HG03196 (cell line): ENCODE measurements around the gene NISCH.

Experiments used
- ATAC-seq: cut with Tn5 transposase; IDR thresholded peaks from one replicate; pipeline ENCODE4 v1.9.1; 2021; ENCODE audit not compliant: unreplicated experiment

The NISCH gene

DNA sequence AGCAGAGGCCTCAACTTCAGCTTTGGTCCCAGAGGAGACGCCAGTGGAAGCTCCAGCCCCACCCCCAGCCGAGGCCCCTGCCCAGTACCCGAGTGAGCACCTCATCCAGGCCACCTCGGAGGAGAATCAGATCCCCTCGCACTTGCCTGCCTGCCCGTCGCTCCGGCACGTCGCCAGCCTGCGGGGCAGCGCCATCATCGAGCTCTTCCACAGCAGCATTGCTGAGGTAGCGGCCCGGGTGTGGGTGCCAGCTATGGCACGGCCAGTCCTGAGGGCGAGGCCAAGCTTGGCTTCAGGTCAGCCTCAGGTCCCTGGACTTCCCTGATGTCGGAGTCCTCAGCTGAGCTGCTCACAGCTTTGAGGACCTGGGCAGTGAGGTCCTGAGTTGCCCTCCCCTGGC, 34.0 kb downstream of the NISCH start:
- no peak for ATAC-seq

DNA sequence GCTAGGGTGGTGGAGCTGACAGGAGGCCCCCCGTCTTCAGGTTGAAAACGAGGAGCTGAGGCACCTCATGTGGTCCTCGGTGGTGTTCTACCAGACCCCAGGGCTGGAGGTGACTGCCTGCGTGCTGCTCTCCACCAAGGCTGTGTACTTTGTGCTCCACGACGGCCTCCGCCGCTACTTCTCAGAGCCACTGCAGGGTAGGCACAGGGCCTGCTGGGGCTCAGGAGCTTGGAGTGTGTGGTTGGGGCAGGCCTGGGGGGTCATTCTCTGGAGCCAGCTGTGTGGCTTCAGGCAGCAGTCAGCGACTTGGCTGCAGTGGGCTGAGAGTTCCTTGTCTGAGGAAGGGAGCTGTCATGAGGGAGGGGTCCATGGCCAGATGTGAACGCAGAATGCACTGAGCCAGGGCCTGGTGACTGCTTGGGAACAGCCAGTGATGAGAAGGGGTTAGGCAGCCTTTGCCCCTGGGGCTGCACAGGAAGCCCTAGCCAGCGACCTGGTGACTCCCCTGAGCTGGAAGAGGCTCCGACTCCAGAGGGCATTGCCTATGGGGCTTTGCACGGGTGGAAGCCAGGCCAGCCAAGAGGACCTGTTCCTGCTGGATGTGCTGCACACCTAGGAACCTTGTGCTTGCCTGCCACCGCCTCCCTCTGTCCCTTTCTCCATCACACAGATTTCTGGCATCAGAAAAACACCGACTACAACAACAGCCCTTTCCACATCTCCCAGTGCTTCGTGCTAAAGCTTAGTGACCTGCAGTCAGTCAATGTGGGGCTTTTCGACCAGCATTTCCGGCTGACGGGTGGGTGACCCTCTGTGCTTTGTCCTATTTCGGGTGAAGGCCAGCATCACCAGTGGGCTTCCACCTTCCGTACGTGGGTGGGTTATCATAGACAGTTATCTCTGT, 34.9 kb downstream of the NISCH start:
- no peak for ATAC-seq

DNA sequence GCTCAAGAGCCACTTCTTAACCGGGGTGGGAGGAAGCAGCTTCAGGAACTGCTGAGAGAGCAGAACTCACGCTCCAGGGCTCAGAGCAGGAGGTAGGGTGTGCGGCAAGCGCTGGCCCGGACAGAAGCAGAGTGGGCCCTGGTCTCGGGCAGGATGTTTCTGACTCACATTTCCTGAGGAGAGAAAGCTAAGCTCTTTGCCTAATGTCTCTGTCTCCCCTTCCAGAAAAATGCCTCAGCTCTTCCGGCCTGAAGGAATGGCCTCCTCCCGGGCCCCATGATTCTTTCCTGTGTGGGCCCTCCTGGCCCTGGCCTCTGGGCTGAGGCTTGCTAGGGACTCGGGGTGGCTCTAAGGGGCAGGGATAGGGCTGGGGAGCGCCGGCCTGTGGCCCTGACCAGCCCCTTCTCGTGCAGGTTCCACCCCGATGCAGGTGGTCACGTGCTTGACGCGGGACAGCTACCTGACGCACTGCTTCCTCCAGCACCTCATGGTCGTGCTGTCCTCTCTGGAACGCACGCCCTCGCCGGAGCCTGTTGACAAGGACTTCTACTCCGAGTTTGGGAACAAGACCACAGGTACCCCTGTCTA, 35.6 kb downstream of the NISCH start:
- no peak for ATAC-seq

DNA sequence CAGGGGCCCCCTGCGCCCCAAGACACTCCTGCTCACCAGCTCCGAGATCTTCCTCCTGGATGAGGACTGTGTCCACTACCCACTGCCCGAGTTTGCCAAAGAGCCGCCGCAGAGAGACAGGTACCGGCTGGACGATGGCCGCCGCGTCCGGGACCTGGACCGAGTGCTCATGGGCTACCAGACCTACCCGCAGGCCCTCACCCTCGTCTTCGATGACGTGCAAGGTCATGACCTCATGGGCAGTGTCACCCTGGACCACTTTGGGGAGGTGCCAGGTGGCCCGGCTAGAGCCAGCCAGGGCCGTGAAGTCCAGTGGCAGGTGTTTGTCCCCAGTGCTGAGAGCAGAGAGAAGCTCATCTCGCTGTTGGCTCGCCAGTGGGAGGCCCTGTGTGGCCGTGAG, 36.7 kb downstream of the NISCH start:
- ATAC-seq, result no peak

DNA sequence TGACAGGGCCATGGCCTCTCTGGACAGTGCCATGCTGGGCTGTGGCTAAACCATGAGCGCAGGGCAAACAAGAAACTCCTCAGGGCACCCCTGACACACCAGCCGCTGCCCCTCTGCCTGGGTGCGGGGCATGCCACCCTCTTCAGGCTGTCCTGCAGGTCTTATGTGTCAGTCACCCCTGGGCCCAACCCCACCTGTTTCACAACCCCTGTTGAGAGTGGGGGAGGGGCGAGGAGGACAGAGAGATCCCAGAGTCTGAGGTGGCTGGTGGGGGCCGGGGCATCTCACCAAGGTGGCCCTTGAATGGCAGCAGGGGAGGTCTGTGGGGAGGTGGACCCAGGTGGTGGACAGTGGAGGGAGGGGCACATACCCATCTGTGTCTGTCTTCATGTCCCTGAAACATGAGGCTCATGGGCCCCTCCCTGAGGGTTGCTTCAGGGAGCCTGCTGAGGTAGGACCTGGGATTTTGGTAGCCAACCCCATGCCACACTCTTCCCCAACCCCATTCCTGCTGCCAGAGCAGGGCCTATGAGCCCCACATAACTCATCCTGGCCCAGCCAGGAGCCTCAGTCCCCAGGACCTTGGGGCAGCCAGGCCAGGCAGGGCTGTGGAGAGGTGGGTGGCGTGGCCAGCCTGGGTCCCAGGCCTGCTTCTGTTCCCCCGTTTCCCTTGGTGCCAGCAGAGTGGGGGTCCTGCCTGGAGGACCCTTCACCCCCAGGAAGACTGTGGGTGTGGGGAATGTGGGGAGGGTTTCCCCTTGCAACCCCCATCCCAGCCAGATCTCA, 38.0 kb downstream of the NISCH start:
- no peak for ATAC-seq

DNA sequence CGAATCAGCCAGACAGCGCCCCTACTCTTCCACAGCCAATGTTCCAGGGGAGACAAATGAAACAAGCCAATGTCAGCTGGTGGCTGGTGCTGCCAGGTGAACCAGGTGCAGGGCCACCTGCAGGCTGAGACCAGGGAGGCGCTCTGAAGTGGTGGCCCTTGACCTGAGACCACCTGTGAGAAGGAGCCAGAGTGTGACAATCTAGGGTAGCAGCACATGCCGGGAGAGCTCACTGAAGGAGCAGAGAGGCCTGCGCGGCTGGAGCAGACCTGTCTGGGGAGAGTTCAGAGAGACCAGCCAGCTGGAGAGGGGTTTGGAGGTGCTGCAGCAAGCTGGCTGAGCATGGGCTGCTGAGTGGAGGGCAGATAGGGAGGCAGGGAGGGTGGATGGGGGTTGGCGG, 39.0 kb downstream of the NISCH start:
- no peak for ATAC-seq

DNA sequence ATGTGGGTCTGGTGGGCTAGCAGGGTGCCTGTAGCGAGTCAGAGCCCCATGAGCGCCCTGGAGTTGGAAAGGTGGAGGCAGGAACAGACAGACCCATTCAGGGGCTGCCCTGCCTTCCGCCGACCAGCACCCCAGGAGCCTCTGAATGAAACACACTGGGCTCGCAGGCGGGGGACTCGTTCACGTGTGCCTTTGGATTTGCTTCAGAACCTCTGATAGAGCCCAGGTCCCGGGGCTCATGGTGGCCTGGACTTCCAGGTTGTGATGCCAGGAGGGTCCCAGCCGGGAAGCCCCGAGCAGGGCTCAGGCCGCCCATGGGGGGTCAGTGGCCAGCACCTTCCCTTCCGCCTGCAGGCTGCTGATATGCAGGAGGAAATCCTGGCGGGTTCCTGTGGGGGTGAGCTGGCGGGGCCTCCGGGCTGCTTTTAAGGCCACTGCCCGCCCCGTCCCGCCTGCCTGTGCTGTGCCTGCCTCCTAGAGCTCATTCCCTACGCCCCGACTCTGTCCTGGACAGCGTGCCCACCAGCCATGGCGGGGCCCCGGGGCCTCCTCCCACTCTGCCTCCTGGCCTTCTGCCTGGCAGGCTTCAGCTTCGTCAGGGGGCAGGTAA, 39.6 kb downstream of the NISCH start, which contains the start of gene STAB1:
STAB1 (plus strand) TSS at position 453 of the 610 bp plus-strand sequence; CDS start at position 529, 76 bp downstream.
- ATAC-seq, result no peak

DNA sequence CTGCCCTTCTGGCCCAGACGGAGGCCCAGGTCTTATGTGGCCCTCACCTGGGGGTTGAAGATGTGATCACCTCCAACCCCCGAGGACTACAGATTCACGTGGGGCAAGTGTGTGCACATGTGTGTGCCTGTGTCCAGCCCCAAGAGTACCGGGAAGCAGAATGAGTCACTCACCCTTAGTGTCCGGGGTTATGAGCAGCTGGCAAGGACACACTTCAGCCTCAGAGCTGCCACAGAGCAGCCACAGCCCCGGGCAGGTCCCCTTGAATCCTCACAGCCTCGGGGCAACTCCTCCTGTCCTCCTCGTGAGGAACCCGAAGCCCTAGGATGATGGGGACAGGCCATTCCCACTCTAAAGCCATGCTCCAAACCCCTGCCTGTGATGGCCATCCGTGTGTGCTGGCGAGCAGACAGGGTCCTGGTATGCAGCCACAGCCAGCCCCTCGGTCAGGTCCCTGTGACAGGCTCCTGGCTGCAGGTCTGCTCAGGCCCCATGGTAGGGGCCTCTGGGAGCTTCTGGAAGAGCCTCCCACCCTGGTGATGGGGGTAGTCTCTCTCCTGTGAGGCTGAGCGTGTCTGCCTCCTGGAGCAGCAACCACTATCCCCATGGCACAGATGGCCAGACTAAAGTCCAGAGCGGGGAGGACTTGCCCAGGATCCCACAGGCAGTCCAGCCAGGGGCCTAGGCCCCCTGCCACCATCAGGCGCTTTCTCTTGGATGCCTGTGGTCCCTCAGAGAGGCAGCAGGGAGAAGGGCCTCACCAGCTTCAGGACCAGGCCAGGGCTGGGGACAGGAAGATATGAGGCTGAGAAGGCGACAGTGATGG, 40.6 kb downstream of the NISCH start:
- no peak for ATAC-seq

DNA sequence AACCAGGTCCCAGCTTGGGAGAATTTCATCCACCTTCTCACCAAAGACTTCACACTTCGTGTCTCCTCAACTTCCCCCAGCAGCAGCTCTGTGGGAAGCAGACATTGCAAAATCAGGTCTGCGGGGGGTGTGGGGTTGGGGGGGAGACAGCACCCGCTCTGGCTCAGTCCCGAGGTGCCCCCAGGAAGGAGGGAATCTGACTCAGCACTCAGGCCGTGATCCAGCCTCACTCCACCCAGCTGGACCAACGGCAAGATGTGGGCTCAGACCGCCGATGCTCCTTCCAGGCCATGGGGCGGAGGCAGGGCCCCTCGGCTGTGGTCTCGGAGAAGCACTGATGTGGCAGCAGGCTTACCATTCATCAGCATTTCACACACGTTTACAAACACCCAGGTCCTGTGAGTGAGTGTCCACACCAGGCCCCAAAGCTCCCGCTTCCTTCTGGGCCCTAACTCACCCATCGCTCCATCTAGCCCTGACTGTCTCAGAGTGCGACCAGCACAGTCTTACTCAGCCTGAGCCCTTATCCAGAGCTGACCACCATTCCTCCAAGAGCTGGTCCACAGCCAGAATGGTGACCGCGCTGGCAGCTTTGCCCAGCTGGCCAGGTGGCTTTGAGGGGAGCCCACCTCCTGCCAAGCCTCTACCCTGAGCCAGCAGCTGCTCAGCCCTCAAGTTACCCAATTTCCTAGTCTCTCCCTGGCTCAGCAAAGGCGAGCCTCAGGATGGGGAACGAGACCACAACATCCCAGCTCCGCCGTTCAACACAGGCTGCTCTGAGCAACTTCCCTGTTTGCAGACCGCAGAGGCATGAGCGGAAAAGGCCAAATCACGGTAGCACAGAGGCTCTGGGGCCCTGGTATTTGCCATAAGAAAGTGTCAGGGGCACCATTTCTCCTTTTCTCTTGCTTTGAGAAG, 43.0 kb downstream of the NISCH start:
- no peak for ATAC-seq

DNA sequence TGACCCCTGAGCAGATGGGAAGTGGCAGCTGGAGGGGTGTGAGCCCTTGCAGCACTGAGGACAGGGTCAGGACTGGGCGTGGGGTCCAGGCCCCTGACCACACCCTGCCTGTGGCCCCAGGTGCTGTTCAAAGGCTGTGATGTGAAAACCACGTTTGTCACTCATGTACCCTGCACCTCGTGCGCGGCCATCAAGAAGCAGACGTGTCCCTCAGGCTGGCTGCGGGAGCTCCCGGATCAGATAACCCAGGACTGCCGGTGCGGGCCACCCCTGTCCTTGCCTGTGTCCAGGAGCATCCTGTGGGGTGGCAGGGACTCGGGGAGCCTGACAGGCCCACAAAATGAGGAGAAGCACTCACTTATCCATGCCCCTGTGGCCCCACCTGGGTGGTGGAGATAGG, 45.6 kb downstream of the NISCH start:
- ATAC-seq, result no peak

DNA sequence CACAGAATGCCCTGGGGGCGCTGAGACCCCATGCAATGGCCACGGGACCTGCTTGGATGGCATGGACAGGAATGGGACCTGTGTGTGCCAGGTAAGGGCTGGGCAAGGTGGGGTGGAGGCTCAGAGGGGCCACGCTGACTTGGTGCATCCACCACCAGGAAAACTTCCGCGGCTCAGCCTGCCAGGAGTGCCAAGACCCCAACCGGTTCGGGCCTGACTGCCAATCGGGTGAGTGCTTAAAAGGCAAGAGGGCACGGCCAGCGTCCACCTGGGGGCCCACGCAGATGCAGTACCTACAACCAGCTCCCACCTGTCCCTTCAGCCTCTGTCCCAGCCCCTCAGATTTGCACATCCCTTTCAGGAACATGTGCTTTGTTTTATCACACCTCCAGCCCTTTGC, 46.6 kb downstream of the NISCH start:
- ATAC-seq, result no peak

DNA sequence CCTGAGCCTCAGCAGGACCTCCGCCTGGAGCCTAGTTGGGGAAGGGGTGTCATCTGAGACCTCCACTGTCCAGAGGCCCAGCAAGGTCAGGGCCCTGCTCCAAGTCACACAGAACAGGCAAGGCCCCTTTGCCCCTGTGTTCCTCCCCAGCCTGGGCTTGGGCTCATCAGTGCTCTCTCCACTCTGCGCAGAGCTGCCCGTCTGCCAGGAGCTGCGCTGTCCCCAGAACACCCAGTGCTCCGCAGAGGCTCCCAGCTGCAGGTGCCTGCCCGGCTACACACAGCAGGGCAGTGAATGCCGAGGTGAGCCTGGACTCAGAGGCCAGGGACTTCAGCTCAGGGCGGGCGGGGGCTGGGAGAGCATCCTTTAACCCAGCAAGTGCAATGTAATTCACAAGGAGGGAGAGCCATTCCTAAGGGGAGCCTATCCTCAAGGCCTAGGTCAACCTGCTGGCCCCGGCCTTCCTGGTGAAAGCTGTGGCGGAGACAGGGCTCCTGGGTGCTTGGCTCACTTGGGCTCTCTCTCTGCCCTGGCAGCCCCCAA, 47.5 kb downstream of the NISCH start:
- no peak for ATAC-seq

DNA sequence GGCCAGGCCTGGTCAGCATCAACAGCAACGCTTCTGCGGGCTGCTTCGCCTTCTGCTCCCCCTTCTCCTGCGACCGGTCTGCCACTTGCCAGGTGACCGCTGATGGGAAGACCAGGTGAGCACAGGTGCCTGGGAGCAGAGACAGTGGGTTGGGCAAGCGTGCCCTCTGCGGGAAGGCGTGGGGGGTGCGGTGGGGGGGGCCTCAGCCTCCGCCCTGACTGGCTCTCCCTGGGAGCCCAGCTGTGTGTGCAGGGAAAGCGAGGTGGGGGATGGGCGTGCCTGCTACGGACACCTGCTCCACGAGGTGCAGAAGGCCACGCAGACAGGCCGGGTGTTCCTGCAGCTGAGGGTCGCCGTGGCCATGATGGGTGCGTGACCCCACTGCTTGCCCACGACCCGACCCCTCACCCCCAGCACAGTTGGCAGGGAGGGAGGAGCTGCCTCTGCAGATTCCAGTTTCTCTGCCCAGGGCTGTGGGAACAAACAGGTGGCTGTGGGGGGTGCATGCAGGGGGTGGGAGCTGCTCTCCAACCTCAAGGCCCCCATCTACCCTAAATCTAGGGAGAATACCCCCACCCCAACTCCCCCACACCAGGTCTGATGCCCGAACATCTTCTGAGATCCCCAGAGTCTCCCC, 48.5 kb downstream of the NISCH start:
- ATAC-seq, result no peak

DNA sequence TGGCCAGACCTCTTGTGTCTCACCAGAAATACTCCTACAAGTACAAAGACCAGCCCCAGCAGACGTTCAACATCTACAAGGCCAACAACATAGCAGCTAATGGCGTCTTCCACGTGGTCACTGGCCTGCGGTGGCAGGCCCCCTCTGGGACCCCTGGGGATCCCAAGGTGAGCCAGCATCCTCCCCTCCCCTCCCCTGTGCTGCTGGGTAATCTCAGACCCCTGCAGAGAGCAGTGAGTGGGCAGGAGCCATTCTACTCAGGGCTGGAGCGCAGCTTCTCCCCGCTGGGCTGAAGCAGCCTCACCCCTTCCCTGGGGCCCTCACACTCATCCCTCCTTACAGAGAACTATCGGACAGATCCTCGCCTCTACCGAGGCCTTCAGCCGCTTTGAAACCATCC, 49.6 kb downstream of the NISCH start:
- no peak for ATAC-seq

DNA sequence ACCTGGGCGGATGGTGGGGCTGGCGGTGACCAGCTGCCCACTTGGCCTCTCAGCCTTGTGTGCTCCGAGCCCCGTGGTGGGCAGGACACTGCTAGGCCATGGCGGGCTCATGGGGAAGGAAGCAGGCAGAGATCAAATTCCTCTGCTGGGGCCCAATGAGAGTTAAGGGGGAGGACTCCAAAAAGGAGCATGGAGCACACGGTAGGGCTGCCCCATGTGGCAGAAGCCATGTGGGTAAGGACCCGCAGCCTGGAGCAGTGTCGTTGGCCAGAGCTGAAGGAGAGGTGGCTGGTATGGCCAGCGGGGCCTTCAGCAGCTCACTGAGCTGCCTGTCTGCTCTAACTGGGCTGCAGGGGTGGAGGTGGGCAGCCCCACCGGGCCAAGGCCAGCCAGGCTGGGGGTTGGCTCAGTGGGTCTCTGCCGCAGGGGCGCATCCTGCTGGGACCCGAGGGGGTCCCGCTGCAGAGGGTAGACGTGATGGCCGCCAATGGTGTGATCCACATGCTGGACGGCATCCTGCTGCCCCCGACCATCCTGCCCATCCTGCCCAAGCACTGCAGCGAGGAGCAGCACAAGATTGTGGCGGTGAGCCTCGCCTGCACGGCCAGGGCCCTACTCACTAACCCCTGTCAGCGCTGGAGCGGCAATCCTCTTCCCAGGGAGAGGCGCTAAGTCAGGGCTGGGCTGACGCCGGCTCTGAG, 51.0 kb downstream of the NISCH start:
- ATAC-seq, result no peak

DNA sequence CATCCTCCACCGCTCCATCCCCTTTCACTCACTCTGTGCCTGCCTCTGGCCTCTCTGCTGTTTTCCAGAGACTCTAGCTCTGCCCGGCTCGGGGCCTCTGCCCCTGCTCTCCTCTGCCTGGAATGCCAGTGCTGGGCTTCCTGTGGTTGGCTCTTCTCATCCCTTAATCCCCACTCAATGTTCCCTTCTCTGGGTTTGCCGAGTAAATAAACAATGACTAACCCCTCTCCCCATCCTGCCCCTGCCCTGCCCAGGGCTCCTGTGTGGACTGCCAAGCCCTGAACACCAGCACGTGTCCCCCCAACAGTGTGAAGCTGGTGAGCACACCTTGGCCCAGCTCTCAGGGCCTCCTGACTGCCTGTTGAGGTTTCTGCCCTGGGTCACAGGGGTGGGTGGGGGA, 52.0 kb downstream of the NISCH start:
- no peak for ATAC-seq

DNA sequence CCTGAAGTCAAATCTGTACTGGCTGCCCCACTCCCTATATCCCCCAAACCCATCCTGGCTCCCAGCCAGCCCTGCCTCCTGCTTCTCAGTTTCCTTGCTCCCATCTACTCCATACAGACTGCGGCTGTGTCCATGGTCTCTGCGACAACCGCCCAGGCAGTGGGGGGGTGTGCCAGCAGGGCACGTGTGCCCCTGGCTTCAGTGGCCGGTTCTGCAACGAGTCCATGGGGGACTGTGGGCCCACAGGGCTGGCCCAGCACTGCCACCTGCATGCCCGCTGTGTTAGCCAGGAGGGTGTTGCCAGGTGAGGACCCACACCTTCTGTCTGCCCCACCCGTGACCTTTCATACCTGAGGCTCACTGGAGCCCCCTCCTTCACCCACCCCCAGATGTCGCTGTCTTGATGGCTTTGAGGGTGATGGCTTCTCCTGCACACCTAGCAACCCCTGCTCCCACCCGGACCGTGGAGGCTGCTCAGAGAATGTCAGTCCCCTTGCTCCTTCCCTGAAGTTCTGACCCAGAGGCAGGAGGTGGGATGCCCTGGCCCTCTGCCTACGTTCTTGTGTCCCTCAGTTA, 54.4 kb downstream of the NISCH start:
- no peak for ATAC-seq

DNA sequence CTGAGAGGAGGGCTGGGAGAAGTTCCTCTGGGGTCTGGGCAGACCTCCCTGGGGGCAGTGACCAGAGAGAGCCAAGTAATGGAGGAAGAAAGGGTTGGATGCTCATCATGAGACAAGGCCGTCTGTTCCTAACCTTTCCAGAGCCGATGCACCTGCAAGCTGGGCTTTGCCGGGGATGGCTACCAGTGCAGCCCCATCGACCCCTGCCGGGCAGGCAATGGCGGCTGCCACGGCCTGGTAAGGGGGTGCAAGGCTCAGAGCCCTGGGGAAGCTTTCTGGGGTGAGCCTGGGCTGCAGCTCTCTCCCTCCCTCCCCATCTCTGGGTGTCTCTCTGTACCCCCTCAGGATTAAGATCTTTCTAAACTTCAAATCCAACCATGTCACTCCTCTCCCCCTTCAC, 56.1 kb downstream of the NISCH start:
- no peak for ATAC-seq
